ENCODE data around the gene GBF1. TPM values are rescaled to one million over a fixed set of nuclear protein-coding genes. Genes with fewer than 3 reads are reported as not detected.

The GBF1 gene
- total RNA-seq, 1 donor from 2014 or later: 46.4 TPM

DNA sequence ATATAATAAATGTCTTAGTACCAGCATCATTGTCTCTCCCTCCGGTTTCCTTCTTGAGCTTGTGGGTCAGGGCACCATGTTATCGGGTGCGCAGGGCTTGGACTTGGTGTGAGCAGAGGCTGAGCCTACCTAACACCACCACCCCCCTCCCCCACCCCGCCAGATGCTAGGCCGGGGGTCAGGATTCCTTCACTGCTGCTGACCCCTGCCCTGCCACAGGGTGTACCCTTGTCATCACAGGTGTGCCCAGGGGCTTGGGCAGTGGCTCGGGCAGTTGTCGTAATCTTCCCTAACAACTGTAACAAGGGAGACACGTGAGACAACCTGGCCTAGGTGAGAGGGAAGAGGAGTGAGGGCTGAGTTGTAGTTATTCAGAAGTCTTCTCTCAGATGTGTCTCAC is 137.5 kb downstream of the GBF1 start:
- no peak for DNase-seq (ENCODE audit: low spot score)
- intact Hi-C loops (cut with DNase I): no loop called here

DNA sequence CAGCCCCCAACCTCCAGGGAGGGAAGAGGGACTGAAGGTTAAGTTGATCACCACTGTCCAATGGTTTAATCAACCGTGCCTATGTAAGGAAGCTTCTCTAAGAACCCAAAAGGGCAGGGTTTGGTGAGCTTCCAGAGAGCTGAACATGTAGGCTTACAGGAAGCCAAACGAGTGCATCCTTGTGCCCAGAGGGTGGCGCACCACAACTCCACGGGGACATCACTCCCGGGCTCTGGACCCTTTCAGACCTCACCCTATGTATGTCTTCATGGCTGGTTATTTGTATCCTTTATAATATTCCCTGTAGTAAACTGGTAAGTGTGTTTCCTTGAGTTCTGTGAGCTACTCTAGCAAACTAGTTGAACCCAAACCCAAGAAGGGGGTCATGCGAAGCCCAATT is 138.7 kb downstream of the GBF1 start:
- intact Hi-C loops (cut with DNase I): no loop called here
- no peak for DNase-seq (ENCODE audit: low spot score)

DNA sequence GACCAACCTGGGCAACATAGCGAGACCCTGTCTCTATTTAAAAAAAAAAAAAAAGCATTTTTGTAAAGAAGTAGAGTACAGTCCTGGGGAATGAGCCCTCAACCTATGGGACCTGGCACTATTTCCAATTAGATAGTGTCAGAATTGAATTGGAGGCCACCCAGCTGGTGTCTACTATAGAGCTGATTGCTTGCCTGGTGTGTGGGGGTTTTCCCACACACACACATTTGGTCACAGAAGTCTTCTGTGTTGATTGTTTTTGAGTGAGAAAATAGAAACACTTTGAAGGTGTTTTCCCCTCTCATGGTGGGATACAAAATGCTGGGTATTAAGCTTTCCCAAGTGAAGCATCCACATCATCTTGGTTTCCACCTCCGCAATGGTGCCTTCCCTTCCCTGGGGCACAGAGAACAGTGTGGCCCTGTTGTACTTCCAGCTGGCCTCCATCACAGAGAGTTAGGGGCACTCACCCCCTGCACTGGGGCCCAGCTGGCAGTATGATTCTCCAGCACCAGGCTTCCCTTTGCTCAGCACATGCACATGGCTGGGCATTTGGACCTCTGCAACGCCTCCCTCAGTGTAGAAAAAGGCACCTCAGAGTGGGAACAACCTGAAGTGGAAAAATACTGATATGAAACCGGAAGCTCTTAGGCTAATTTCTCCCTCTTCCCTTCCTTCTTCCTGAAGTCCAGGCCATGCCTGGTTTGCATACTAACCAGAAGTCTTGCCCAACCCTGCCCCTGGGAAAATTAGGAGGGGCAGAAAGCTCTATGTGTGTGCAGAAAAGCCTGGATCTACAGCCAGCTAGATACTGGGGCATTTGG is 139.5 kb downstream of the GBF1 start:
- DNase-seq (ENCODE audit: low spot score): no peak
- intact Hi-C loops (cut with DNase I): no loop called here

DNA sequence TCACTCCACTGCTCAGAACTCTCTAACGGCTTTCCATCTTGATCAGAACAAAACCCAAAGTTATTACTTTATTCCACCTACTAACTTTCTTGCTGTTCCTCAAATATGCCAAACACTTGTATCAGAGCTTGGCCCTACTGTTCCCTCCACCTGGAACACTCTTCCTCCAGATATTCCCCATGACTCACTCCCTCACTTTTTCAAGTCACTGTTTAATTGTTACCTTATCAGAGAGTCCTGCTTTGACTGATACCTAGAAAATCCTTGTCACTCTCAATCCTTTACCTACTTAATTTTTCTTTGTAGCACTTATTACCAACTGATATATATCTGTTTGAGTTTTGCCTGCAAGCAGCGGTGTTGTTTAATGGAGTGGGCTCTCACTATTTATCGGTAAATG is 144.6 kb downstream of the GBF1 start:
- intact Hi-C loops (cut with DNase I): loop anchor here (5.0 kb wide), 1 partner anchor 192 kb away; no protein-coding TSS in a partner anchor
- DNase-seq (ENCODE audit: low spot score): no peak

DNA sequence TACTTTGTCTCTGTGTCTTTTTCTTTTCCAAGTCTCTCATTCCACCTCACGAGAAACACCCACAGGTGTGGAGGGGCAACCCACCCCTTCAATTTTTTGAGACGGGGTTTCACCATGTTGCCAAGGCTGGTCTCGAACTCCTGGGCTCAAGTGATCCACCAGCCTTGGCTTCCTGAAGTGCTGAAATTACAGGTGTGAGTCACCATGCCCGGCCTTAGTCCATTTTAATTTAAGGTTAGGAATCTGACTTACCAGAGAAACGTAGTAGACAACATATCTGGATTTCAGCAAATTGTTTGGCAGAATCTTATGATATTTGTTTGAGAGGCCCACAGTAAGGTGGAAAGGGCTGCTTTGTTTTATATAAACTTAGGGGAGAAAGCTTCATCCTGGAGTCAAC is 147.0 kb downstream of the GBF1 start:
- DNase-seq (ENCODE audit: low spot score): no peak
- intact Hi-C loops (cut with DNase I): loop anchor here (5.0 kb wide), 1 partner anchor 190 kb away; no protein-coding TSS in a partner anchor

DNA sequence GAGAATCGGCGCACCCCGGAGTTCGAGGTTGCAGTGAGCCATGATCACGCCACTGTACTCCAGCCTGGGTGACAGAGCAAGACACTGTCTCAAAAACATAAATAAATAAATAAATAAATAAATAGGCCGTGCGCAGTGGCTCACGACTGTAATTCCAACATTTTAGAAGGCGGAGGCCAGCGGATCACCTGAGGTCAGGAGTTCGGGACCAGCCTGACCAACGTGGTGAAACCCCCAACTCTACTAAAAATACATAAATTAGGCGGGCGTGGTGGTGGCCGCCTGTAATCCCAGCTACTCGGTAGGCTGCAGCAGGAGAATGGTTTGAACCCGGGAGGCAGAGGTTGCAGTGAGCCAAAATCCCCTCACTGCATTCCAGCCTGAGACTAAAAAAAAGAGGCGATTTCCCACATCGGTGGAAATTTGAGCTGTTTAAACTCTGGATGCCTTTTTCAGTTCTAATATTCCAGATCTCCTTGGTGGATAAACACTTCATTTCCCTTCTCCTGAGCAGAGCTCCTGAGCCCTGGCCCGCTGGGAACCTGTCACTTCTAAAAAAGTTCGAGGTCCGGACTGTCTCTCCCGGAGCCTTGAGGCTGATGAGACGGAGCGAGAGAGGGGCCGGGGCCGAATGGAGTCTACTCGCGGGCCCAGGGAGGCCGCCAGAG is 148.2 kb downstream of the GBF1 start:
- DNase-seq (ENCODE audit: low spot score): no peak
- intact Hi-C loops (cut with DNase I): loop anchor here (2.0 to 5.0 kb wide), 3 partner anchors 27 to 189 kb away; partner anchors contain the start of gene FBXL15

DNA sequence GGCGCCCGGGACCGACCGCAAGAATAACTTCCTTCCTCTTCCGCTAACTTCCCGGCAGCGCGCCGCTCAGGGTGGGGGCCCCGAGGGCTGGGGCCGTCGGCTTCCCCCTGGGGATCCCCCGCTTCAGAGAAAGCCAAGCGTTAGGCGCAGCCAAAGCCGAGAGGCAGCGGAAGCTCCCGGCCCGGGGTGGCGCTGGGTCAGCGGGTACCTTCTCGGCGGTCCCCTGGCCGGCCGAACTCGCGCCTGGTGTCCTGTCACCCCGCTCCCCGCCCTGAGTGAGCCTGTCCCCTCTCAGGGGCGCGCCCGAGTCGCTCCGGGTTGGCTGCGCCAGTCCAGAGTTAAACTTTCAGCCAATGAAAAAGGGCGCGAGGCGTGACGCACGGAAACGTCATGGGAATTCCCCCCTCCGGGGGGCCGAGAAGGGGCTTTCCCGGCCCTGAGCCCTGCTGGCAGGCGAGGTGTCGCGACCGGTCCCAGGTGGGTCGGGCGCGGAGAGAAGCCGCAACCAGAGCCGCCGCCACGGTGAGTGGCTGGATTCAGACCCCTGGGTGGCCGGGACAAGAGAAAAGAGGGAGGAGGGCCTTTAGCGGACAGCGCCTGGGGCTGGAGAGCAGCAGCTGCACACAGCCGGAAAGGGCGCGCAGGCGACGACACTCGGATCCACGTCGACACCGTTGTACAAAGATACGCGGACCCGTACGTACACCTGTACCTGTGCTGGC is 148.9 kb downstream of the GBF1 start:
- DNase-seq (ENCODE audit: low spot score): peak; percentile 99
- intact Hi-C loops (cut with DNase I): loop anchor here (2.0 to 5.0 kb wide), 3 partner anchors 27 to 188 kb away; partner anchors contain the start of gene FBXL15

DNA sequence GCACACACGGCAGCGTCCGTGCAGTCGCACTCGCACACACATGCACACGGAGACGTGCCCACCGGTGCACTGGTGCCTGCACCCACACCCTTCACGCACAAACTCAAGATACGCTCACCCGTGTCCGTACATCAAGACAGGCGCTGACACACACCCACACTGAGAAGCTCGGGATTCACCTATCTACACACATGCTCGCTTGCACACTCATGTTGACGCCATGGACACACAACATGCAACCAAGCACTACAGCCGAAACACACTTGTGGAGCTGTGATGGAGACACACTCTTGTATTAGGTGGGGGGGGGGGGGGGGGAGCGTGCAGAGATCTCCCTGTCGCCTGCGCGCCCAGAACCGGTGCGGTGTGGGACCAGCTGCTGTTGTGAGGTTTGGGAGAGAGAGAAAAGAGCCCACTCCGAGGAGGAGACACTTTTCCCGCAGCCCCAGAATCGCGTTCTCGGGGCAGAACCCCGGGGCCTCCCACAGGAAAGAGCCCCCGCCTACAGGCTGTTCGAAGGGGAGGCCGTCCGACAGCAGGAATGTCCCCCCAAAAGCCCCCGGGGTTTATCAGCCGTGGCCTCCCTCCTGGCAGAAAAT is 149.6 kb downstream of the GBF1 start:
- DNase-seq (ENCODE audit: low spot score): no peak
- intact Hi-C loops (cut with DNase I): loop anchor here (2.0 to 5.0 kb wide), 4 partner anchors 26 to 187 kb away; partner anchors contain the start of gene FBXL15

DNA sequence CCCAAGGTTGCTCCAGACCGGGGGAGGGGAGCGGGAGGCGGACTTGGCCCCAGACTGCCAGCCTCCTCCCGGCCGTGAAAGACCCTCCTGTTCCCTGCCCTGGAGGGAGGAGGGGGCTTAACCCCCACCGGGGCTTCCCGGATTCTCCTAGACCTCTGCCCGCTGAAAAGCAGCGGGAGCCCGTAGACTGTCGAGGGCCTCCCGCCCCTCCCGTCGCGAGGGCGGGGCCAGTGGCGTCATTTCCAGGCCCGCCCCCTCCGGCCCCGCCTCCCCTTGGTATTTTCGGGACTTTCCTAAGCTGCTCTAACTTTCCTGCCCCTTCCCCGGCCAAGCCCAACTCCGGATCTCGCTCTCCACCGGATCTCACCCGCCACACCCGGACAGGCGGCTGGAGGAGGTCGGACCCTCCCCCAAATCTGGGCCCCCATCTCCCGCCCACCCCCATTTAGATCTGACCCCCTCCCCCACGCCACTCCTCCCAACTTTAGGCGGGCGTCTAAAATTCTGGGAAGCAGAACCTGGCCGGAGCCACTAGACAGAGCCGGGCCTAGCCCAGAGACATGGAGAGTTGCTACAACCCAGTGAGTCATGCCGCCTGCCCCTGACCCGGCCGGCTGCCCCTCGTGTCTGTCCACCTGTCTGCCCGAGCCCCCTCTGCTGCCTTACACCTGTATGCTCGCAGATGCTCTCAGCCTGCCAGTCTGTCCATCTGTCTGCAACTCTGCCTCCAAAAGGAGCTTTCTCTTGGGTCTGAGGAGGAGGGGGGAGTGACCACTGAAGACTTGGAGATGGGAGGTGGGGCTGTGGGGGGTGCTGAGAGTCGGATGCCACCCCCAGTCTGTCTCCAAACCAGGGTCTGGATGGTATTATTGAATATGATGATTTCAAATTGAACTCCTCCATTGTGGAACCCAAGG is 150.3 kb downstream of the GBF1 start, which contains the start of gene NFKB2:
NFKB2 (plus strand) TSS at position 306 of the 917 bp plus-strand sequence; CDS start at position 561, 255 bp downstream.
- peak; percentile 97 for DNase-seq (ENCODE audit: low spot score)
- intact Hi-C loops (cut with DNase I): loop anchor here (2.0 to 5.0 kb wide), 3 partner anchors 25 to 167 kb away; partner anchors contain the start of gene FBXL15

DNA sequence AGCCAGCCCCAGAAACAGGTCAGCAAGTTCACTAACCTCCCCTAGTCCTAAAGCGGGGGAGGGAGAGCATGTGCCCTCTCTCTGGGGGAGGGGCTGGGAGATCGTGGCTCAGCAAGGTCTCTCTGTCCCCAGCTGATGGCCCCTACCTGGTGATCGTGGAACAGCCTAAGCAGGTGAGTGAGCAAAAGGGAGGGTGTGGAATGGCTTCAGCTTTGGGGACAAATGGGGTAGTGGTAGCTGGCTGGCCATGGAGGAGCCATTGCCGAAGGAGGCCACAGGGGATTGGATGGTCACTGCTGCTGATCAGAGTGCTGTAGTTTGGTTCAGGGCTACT is 151.0 kb downstream of the GBF1 start:
- intact Hi-C loops (cut with DNase I): loop anchor here (5.0 kb wide), 1 partner anchor 81 kb away; no protein-coding TSS in a partner anchor
- DNase-seq (ENCODE audit: low spot score): no peak

DNA sequence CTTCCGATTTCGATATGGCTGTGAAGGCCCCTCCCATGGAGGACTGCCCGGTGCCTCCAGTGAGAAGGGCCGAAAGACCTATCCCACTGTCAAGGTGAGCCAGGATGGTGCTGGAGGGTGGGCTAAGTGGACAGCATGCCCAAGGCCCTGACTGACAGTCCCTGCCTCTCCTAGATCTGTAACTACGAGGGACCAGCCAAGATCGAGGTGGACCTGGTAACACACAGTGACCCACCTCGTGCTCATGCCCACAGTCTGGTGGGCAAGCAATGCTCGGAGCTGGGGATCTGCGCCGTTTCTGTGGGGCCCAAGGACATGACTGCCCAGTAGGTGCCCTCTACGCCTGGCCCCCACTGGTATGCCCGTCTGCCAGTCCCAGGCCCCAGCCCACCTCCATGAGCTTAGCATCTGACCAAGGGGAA is 151.4 kb downstream of the GBF1 start:
- intact Hi-C loops (cut with DNase I): loop anchor here (5.0 kb wide), 1 partner anchor 81 kb away; no protein-coding TSS in a partner anchor
- no peak for DNase-seq (ENCODE audit: low spot score)

DNA sequence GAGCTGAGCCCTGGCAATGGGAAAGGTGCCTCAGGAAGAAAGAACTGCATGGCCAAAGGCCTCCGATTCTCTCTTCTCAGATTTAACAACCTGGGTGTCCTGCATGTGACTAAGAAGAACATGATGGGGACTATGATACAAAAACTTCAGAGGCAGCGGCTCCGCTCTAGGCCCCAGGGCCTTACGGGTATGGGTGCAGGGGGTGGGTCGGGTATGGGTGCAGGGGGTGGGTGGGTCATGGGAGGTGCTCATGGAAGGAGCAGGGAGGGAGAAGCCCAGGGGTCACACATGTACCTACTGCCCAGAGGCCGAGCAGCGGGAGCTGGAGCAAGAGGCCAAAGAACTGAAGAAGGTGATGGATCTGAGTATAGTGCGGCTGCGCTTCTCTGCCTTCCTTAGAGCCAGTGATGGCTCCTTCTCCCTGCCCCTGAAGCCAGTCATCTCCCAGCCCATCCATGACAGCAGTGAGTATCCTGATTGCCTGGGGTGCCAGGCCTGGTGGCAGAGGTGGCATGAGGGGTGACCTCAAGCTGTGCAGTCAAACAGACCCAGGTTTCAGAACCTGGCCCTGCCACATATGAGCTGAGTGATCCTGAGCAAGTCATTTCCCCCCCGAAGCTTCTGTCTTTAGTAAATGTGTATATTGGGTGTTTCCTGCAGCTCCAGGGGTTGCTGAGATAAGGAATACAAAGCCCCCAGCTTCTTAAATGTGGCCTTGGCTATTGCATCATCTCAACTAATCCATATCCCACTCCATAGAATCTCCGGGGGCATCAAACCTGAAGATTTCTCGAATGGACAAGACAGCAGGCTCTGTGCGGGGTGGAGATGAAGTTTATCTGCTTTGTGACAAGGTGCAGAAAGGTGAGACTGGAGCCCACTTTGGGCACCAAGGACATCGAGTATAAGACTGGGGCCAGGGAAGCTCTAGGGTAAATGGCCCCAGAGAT is 152.2 kb downstream of the GBF1 start:
- intact Hi-C loops (cut with DNase I): loop anchor here (5.0 kb wide), 1 partner anchor 80 kb away; no protein-coding TSS in a partner anchor
- DNase-seq (ENCODE audit: low spot score): no peak

DNA sequence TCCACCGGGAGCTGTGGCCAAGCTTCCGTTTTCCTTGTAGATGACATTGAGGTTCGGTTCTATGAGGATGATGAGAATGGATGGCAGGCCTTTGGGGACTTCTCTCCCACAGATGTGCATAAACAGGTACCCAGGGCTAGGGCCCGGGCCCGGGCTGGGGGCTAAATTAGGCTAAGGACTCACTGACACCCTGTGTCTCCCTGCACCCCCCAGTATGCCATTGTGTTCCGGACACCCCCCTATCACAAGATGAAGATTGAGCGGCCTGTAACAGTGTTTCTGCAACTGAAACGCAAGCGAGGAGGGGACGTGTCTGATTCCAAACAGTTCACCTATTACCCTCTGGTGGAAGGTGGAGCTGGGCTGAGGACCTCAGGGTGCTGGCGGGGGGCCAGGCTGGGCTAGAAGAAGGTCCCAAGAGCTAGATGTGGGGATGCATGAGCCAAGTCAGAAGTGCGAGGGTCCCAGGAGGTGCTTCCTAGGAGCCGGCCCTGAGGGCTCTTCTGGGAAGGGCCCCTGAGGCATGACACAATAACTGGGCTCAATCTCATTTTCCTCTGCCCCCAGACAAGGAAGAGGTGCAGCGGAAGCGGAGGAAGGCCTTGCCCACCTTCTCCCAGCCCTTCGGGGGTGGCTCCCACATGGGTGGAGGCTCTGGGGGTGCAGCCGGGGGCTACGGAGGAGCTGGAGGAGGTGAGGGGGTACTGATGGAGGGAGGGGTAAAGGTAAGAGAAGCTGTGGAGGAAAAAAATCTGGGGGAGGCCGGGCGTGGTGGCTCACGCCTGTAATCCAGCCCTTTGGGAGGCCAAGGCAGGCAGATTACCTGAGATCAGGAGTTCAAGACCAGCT is 153.1 kb downstream of the GBF1 start:
- DNase-seq (ENCODE audit: low spot score): no peak
- intact Hi-C loops (cut with DNase I): loop anchor here (5.0 kb wide), 1 partner anchor 79 kb away; no protein-coding TSS in a partner anchor

DNA sequence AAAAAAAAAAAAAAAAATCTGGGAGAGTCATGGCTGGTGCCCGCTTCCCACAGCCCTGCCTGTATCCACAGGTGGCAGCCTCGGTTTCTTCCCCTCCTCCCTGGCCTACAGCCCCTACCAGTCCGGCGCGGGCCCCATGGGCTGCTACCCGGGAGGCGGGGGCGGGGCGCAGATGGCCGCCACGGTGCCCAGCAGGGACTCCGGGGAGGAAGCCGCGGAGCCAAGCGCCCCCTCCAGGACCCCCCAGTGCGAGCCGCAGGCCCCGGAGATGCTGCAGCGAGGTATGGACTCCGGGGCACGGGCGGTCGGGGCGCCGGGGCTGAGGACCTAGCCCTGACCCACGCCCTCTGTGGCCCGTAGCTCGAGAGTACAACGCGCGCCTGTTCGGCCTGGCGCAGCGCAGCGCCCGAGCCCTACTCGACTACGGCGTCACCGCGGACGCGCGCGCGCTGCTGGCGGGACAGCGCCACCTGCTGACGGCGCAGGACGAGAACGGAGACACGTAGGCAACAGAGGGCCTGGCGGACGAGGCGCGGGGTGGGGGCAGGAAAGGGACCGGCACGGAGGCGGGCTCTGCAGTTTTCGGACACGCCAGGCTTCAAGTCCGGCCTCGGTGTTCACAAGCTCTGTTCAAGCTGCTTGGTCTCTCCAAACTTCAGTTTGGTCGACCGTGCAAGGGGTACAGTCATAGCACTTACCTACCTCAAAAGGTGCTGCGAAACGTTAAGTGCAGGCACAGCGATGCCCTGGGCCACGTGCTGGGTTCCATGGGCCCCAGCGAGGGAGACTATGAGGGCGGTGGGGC is 154.1 kb downstream of the GBF1 start:
- peak; percentile 96 for DNase-seq (ENCODE audit: low spot score)
- intact Hi-C loops (cut with DNase I): loop anchor here (5.0 kb wide), 2 partner anchors 78 to 232 kb away; no protein-coding TSS in a partner anchor

DNA sequence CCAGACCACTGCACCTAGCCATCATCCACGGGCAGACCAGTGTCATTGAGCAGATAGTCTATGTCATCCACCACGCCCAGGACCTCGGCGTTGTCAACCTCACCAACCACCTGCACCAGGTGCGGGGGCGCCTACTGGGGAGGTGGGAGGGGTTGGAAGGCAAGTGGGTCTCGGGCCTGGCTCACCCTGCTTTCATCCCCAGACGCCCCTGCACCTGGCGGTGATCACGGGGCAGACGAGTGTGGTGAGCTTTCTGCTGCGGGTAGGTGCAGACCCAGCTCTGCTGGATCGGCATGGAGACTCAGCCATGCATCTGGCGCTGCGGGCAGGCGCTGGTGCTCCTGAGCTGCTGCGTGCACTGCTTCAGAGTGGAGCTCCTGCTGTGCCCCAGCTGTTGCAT is 154.7 kb downstream of the GBF1 start:
- intact Hi-C loops (cut with DNase I): loop anchor here (5.0 kb wide), 1 partner anchor 233 kb away; no protein-coding TSS in a partner anchor
- DNase-seq (ENCODE audit: low spot score): no peak

Measured in cardiac septum (tissue), 1 donor.